Measurements from ENCODE around the gene ADGRG3.
"Not testable (repeated sequence)": the region's sequence is repeated elsewhere in the genome, so short reads cannot be mapped to it uniquely, and the experiment has no call there.

Gene ADGRG3

GRCh38 chr16:57663917-57664661 is 4.0 kb upstream of the ADGRG3 start:
- no peak for DNase-seq (ENCODE audit: low spot score)

DNA sequence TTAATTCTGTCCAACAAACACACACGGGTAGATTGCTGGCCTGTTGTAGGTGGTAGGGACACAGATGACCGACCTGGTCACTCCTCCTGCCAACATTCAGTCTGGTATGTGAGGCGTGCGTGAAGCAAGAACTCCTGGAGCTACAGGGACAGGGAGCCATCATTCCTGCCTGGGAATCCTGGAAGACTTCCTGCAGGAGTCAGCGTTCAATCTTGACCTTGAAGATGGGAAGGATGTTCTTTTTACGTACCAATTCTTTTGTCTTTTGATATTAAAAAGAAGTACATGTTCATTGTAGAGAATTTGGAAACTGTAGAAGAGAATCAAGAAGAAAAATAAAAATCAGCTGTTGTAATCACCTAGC is 3.5 kb upstream of the ADGRG3 start:
- no peak for DNase-seq (ENCODE audit: low spot score)

DNA sequence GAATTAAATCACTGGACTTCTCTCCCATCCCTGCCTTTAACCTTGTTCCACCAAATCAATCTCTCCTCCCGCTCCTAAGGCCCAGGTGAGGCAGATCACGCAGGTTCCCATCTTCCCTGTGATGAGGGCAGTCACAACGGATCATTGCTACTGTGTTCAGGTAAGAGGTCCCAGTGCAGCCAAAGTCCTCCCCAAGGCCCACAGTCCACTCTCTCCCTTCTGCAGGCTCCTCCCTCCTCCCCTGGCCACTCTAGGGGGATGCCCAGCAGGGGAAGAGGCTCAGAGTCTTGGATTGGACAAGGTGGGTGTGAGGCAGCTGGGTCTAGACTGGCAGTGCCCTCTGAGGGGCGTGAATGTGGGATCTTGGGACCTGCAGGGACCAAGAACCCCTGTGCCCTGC is 2.6 kb upstream of the ADGRG3 start:
- DNase-seq (ENCODE audit: low spot score), result no peak

DNA sequence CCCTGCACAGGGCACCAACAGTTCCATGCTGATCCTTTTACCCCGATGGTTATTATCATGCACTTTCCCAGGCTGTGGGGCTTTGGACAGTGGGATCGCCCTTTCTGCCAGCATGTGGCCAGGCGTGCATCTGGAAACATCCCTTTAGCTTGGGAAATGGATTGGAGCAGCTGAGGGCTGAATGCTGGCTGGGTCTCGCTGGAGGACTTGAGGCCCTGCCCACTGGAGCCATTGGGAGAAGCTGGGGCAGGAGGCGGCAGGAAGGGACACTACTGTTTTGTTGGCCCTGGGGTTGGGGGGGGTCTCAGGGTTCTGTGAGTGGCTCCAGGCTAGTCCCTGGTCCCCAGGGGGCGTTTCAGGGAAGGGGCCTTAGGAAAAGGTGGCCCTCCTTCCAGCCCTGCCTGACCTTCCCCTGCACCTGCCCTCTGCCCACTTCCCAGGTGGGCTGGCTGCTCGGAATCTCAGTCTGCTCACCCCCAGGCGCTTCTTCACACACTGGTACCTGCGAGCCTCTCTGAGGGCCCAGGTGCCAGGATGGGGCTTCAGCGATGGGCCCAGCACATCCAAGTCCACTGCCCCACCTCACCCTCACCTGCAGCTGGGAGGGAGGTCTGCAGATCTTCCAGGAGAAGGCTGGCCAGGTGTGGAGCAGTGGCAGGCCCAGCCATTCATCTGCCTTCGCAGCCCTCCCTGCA is 1.6 kb upstream of the ADGRG3 start:
- no peak for DNase-seq (ENCODE audit: low spot score)

DNA sequence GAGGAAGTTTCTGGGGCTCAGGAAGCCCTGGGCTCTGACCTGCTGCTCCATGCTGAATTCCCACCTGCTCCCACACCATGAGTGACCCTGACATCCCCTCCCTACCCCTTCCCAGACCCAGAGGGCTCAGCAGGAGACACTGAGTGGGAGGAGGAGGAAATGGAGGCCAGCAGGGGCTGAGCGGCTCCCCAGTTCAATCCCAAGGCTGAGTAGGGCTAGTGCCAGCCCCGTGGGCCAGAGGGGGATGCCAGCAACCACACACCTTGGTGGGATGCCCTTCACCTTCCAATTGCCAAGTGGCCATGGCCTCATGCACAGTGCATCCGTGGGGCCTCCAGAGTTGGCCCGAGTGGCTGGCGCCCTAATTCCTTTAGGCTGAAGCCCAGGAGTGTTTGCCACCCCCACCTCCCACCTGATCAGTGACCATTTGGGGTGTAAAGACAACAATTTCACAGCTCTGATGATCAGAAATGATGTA is 1.0 kb upstream of the ADGRG3 start:
- DNase-seq (ENCODE audit: low spot score), result no peak

DNA sequence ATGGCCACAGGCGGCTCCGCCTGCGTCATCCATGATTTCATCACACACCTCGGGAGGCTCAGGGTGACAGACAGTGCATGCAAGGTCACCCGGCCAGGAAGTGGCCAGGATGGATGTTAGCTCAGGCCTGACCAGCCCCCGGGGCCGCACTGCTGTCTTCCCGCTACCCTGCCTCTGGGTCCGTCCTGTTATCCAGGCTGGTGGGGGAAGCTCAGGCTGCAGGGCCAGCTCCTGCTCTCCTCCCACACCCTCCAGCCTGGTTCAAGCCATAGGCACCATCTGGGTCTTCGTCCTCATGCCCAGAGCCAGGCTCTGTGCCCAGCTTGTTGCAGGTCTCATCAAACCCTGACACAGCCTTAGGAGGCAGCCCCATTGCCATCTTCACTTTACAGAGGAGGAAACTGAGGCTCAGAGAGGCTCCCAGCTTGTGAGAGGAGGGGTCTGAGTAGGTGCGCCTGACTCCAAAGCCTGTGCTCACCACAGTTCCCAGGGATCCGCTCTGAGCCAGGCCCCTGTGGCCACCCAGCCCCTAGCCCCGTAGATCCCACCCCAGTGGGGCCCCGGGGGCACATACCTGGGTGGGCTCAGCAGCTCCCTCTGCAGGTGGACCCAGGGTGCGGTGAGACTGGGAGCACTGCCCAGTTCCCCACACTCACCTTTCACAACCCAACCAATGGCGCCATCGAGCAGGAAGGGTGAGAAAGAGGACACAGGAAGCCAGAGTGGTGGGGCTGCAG is 412 bp upstream of the ADGRG3 start:
- no peak for DNase-seq (ENCODE audit: low spot score)

DNA sequence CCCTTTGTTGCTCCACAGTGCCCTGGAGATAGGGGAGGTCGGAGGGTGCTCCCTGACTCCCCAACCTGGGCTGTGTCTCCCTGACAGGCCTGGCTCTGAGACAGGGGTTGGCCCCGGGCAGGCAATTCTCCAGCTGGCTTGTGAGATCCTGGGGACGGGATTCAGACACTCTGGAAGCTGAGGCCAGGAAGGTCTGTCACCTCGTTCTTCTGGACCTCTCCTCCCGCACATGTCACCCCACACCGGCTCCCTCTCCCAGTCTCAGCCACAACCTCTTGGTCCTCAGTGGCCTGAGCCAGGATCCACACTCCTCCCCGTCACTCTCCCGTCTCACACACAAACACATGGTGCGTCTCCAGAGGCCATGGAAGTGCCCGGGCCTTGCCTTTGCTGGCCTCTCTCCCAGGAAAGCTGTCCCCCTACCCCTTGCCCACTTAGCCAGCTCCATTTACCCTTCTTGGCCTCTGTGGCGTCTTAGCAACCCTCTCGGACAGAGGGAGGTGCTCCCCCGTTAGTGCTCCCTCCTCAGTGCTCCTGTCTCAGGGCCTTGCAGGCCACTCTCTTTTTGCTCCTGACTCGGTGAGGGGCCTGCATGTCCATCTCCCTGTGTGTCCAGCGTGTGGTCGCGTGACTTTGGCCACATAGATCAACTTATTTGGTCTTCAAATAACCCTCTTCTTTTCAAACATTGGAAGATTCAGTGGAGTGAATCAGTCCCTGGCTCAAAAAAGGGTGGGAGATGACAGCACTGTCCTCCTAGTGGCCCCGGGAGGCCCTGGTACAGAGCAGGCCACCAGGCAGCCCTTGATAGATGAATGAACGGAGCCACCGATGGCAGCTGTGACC is 747 bp downstream of the ADGRG3 start:
- DNase-seq (ENCODE audit: low spot score), result no peak

DNA sequence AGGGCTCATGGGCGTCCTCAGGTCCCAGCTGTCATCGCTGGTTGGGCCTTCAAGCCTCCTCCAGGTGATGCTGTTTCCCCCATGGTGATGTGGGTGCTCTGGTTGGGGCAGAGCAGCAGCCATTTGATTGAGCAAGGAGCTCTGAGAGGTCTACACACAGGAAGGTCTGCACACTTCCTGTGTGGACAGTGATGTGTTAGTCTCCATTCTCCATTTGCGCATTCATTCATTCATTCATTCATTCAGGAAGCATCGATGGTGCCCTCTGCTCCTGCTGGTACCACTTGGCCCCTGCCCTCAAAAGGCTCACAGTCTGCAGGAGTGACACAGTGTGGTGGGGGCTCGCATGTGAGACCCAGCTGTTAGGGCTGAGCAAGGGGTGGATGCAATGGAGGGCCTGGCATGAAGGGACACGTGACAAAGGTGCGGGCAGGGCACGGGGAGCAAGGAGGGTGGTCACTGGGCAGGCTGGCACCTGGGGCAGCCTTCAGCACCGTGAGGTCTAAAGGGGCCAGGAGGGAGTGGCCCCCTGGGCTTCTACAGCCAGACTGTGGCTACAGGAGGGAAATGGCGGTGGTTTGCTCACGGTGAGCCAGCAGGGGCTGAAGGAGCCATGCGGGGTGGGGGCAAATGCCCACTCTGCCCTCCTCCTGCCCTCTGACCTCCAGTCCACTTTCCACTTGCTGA is 1.5 kb downstream of the ADGRG3 start:
- DNase-seq (ENCODE audit: low spot score), result no peak

DNA sequence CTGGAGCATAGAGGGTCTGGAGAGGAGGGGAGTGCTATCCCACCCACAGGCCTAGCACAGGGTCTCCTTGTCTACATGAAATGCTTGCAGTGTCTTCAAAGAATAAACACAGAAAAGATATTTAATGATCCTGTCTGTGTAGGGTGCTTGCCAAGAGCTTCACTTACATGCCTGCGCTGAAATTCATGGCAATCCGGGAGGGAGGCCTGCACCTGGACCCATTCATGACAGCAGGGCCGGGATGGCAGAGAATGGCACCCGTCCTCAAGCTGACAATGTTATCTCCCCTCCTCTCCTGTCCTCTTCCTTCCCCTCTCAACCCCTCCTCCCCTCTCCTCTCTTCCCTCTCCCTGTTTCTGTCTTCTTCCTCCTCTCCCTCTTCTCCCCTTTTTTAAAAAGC is 2.1 kb downstream of the ADGRG3 start:
- no peak for DNase-seq (ENCODE audit: low spot score)

DNA sequence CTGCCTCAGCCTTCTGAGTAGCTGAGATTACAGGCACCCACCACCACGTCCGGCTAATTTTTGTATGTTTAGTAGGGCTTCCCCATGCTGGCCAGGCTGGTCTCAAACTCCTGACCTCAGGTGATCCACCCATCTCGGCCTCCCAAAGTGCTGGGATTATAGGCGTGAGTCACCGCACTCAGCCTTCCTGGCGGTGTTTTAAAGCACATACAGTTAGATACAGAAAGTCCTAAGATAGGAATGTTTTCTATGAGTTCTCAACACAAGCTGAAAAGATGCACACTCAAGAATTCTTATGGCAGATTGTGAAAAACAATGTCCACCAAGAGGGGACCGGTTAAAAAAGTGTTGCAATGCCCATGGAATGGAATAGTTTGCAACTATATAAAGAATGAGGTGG is 3.3 kb downstream of the ADGRG3 start:
- not testable (repeated sequence) for DNase-seq (ENCODE audit: low spot score)

GRCh38 chr16:57672416-57672815 is 4.3 kb downstream of the ADGRG3 start:
- DNase-seq (ENCODE audit: low spot score), result no peak

- DNase-seq (ENCODE audit: low spot score), result no peak
These were observed 4.7 kb downstream of the ADGRG3 start for GRCh38 chr16:57672824-57673223.

DNA sequence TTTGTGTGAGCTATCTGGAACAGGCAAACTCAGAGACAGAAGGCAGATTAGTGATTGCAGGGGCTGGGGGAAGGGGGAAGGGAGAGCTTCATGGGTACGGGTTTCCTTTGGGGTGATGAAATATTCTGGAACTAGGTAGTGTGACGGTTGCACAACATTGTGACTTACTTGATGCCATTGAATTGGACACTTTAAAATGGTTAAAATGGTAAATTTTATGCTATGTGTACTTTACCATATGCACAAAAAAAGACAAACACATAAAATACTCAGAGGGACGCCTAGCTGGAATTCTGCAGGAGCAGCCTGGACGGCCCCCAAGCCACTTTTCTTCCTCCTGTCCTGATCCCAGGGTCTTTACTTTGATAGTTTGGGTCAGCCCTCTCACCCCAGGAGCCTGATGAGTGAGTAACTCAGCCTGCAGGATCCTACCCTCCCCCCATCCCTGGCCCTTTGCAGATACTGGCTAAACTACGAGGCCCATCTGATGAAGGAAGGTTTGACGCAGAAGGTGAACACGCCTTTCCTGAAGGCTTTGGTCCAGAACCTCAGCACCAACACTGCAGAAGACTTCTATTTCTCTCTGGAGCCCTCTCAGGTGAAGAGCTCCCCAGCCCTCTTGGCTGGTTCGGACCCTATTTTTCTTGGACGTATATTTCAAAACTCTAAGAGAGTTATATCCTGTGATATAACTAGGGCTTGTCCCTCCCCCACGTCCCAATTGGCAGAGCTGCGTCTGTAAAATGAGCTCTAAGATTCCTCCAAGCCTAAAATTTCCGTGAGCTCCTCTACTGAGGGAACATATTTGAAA is 7.8 kb downstream of the ADGRG3 start:
- DNase-seq (ENCODE audit: low spot score), result no peak

- DNase-seq (ENCODE audit: low spot score), result no peak
These were observed 8.5 kb downstream of the ADGRG3 start for GRCh38 chr16:57676553-57677085.

GRCh38 chr16:57677622-57678369 is 9.7 kb downstream of the ADGRG3 start:
- DNase-seq (ENCODE audit: low spot score), result no peak

GRCh38 chr16:57679016-57679415 is 10.9 kb downstream of the ADGRG3 start:
- DNase-seq (ENCODE audit: low spot score), result no peak

DNA sequence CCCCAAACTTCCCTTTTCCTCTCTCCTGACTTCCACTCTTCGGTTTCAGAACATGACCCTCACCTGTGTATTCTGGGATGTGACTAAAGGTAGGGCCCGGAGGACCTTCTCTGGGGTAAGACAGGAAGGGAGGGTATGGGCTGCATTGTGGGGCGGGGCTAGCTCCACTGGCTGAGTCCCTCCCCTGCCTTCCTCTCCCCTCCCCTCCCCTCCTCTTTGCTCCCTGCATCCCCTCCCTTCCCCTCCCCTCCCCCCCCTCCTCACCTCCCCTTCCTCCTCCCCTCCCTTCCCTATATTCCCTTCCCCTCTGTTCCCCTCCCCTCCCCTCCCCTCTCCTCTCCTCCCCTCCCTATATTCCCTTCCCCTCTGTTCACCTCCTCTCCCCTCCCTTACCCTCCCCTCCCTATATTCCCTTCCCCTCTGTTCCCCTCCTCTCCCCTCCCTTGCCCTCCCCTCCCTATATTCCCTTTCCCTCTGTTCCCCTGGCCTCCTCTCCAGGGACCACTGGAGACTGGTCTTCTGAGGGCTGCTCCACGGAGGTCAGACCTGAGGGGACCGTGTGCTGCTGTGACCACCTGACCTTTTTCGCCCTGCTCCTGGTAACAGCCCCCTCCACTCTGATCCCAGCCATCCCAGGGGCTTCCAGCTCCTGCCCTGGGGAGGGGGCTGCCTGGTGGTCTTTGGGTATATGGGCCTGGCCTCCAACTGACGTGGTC is 11.8 kb downstream of the ADGRG3 start:
- no peak for DNase-seq (ENCODE audit: low spot score)

DNA sequence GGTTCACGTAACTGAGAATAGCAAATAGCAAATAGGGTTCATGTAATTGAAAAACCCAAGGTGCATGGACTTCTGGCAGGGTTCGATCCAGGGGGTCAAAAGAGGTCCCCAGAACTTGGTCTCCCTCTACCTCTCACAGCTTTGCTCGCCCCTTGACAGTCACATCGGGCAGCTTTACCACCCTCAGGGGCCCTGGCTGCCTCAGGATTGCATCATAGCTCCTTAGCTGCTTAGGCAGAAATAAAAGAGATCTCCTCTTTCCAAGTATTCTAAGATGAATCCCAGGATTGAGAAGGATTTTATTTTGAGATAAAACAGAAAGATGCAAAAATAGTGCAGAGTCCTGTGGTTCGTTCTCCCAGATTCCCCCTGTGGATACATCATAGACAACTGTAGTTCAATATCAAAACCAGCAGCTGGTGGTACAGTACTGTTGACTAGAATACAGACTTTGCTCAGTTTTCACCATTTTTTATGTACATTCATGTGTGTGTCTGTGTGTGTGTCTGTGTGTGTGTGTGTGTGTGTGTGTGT is 12.8 kb downstream of the ADGRG3 start:
- no peak for DNase-seq (ENCODE audit: low spot score)
